HUES6 (cell line): Measurements from ENCODE around the gene SNX2.

Experiments used
- H3K27ac ChIP-seq: 2 replicates; pipeline ENCODE4 v1.7.0; 2013; ENCODE audit warnings: low read depth, mild to moderate bottlenecking, low read length, inconsistent platforms
- H3K27me3 ChIP-seq: 2 replicates; pipeline ENCODE4 v1.6.1; 2013; ENCODE audit warnings: low read length; ENCODE audit not compliant: control insufficient read depth, insufficient read depth
- H3K36me3 ChIP-seq: 2 replicates; pipeline ENCODE4 v1.6.1; 2013; ENCODE audit warnings: low read length; ENCODE audit not compliant: control insufficient read depth, insufficient read depth
- H3K4me1 ChIP-seq: 2 replicates; pipeline ENCODE4 v1.6.1; 2013; ENCODE audit warnings: low read length; ENCODE audit not compliant: control insufficient read depth, insufficient read depth
- H3K4me3 ChIP-seq: 2 replicates; pipeline ENCODE4 v1.5.1; 2013; ENCODE audit warnings: low read depth, low read length
- H3K9ac ChIP-seq: one replicate; pipeline ENCODE4 v1.6.1; 2013; ENCODE audit warnings: mild to moderate bottlenecking, low read length
- H3K9me3 ChIP-seq: 2 replicates; pipeline ENCODE4 v1.6.1; 2013; ENCODE audit warnings: low read depth, low read length; ENCODE audit not compliant: control insufficient read depth, insufficient read depth

SNX2 gene

DNA sequence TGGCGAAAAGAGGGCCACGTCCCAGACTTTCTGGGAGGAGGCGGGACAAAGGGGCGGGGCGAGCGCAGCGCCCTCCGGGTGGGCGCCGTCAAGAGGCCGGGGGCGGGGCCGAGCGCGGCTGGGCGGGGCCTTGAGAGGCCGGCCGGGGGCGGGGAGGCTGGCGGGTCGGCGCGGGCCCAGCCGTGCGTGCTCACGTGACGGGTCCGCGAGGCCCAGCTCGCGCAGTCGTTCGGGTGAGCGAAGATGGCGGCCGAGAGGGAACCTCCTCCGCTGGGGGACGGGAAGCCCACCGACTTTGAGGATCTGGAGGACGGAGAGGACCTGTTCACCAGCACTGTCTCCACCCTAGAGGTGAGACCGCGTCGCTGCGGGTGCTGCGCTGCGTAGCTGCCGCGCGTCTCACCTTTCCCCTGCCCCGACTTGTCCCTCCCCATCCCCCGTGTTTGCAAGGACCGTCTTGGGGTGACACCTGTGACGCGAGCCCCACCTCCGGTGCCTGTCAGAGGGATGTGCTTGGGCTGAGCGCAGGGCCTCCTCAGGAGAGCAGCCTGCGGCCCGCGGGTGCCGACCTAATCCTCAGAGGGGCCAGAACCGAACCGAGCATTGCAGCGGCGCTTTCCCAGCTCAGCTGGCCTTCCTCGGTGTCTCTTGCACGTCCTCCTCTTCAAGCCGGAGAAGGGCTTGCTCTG lies at the start of gene SNX2:
Gene SNX2 (plus strand): TSS at position 220 of the 689 bp plus-strand sequence. CDS start 24 bp downstream, at position 244.
- Histone ChIP-seq H3K4me1 (peaks cover 8% of the 10 kb centered on the region; the same call in 1 of the 2 replicates), H3K9me3 (no peaks in the 10 kb centered on the region), H3K36me3 (no peaks in the 10 kb centered on the region), H3K27me3 (no peaks in the 10 kb centered on the region; the same call in 1 of the 2 replicates), H3K4me3 (peak within 1 kb of the TSS; percentile 87), H3K9ac (peak within 1 kb of the TSS; percentile 79), H3K27ac (peak within 1 kb of the TSS; percentile 74)

DNA sequence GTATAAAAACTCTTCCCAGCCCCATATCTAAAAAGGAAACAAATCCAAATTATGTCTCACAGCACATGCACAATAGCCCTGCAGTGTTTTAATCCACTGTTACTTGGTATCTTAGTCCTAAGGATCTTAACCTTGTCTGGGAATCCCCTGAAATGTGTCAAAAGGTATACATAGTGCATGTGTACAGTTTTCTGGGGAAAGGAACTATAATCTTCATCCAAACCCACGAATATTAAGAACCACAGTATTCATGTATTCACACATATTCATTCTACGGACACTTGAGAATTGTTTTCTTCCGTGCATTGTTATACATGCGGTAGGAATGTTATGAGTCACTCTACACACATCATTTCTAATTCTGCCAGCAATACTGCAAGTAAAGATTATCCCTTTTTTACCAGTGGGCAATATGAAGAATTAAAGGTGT lies 47.8 kb upstream of the SNX2 start:
- H3K9me3 ChIP-seq: no peaks in the 10 kb centered on the region
- H3K4me1 ChIP-seq: peaks cover 4% of the 10 kb centered on the region; the same call in 1 of the 2 replicates
- H3K9ac ChIP-seq: no peak overlapping the region
- H3K27ac ChIP-seq: no peak overlapping the region
- no peaks in the 10 kb centered on the region for H3K27me3 ChIP-seq
- H3K4me3 ChIP-seq: no peak overlapping the region
- no peaks in the 10 kb centered on the region for H3K36me3 ChIP-seq

DNA sequence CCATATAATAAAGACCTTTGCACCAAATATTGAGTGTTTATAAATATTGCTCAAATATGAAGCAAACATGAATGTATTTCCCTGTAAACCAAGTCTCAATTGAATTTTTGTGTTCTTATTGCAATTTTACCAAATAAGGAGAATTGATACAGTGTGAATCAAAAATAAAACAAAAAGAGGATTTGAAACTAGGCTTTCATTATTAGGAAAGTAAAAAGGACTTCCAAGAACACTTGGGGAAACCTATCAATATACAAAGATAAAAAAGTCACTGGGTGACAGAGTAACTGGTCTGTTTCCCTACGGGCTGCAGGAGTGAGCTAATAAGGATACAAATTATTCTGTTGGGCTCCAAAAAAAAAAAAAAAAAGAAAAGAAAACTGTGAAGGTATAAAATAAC lies 44.8 kb upstream of the SNX2 start:
- no peak overlapping the region for H3K4me3 ChIP-seq
- H3K4me1 ChIP-seq: no peaks in the 10 kb centered on the region
- H3K9ac ChIP-seq: no peak overlapping the region
- no peaks in the 10 kb centered on the region for H3K27me3 ChIP-seq
- no peaks in the 10 kb centered on the region for H3K9me3 ChIP-seq
- H3K27ac ChIP-seq: no peak overlapping the region
- H3K36me3 ChIP-seq: no peaks in the 10 kb centered on the region

- Histone ChIP-seq H3K36me3 (no peaks in the 10 kb centered on the region), H3K4me3 (no peak overlapping the region), H3K9ac (no peak overlapping the region), H3K9me3 (peaks cover 3% of the 10 kb centered on the region; the same call in 1 of the 2 replicates), H3K27me3 (no peaks in the 10 kb centered on the region), H3K4me1 (no peaks in the 10 kb centered on the region), H3K27ac (no peak overlapping the region)
Measured at GRCh38 chr5:122730456-122730855, 44.4 kb upstream of the SNX2 start.

DNA sequence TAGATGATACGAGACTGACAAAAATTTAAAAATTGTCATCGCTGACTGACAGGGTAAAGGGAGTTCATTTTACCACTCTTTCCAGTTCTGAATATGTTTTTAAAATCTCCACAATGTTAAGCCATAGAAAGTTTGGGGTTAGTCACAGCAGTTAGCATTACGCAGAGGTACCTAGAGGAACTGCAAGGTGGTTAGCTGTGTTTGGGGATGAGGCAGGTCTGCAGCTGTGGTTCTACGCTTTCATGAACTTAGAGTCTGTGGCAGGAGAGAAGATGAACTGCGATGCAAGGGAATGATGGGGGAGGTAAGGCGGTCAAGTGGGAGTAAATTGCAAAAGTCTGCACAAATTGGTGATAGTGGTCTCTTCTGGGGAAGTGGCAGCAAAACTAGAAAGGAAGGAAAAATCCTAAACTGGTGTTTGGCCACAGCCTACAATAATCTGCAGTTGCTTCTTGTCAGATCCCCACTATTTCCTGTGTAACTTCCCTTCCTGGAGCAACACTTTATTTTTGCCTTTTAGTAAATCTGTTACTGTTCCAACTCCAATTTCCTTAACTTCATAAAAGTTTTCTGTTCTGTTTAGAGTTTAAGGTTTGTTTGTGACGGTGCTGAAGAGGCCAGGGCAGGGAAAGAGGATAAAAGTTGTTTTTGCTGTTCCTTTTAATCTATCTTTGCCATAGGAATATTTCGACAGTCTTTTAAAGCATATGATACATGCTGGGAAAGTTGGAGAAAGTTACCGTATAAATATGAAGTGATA lies 38.6 kb upstream of the SNX2 start:
- H3K9ac ChIP-seq: no peak overlapping the region
- H3K4me1 ChIP-seq: no peaks in the 10 kb centered on the region
- no peaks in the 10 kb centered on the region for H3K27me3 ChIP-seq

DNA sequence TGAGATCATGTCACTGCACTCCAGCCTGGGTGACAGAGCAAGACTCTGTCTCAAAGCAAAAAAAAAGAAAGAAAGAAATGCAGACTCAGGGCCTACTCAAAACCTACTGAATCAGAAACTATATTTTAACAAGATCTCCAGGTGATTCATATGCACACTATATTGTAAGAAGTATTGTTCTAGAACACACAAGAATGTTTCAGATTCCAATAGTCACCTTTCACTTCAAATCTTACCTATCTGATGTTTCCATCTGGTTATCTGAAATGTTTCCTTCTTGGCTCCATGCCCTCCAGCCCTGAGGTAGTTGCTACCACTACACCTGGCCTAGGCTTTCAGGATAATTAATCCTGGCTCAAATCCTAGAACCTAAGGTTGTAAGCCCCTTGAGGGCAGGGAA lies 36.8 kb upstream of the SNX2 start:
- H3K27ac ChIP-seq: no peak overlapping the region
- no peak overlapping the region for H3K4me3 ChIP-seq
- peaks cover 5% of the 10 kb centered on the region; the same call in 1 of the 2 replicates for H3K9me3 ChIP-seq
- no peak overlapping the region for H3K9ac ChIP-seq
- peaks cover 9% of the 10 kb centered on the region; the same call in 1 of the 2 replicates for H3K4me1 ChIP-seq
- no peaks in the 10 kb centered on the region for H3K27me3 ChIP-seq
- H3K36me3 ChIP-seq: no peaks in the 10 kb centered on the region

More for the DNA sequence above, 38.6 kb upstream of the SNX2 start:
- Histone ChIP-seq H3K36me3 (no peaks in the 10 kb centered on the region), H3K27ac (no peak overlapping the region), H3K4me3 (no peak overlapping the region), H3K9me3 (peaks cover 5% of the 10 kb centered on the region; the same call in 1 of the 2 replicates)

GRCh38 chr5:122741681-122742080 lies 33.2 kb upstream of the SNX2 start:
- Histone ChIP-seq H3K36me3 (no peaks in the 10 kb centered on the region), H3K9ac (no peak overlapping the region), H3K27me3 (no peaks in the 10 kb centered on the region), H3K4me1 (peaks cover 9% of the 10 kb centered on the region; the same call in 1 of the 2 replicates), H3K4me3 (no peak overlapping the region), H3K9me3 (no peaks in the 10 kb centered on the region), H3K27ac (no peak overlapping the region)

- H3K36me3 ChIP-seq: no peaks in the 10 kb centered on the region
- peaks cover 9% of the 10 kb centered on the region; the same call in 1 of the 2 replicates for H3K4me1 ChIP-seq
- H3K9me3 ChIP-seq: no peaks in the 10 kb centered on the region
- H3K27ac ChIP-seq: no peak overlapping the region
- H3K4me3 ChIP-seq: no peak overlapping the region
- no peak overlapping the region for H3K9ac ChIP-seq
- H3K27me3 ChIP-seq: no peaks in the 10 kb centered on the region
Measured at GRCh38 chr5:122743261-122743660, 31.6 kb upstream of the SNX2 start.

DNA sequence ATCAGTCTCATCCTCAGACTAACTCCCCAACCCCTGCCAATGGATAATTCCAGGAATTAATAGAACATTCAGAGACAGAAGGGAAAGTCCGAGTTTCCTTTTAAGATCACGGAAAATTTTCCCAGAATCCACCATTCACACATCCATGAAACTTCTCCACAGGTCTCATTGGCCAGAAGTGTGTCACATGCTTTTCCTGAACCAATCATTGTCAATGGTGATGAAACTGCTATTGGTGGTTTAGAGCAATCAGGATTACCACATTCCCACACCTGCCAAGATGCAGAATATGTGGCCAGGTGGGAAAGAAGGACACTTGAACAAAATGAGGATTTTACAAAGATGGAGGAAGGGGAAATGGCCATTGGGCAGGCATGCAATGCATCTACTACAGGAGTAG lies 29.3 kb upstream of the SNX2 start:
- H3K4me1 ChIP-seq: peaks cover 9% of the 10 kb centered on the region; the same call in 1 of the 2 replicates
- H3K9me3 ChIP-seq: no peaks in the 10 kb centered on the region
- no peaks in the 10 kb centered on the region for H3K27me3 ChIP-seq
- H3K9ac ChIP-seq: no peak overlapping the region
- no peaks in the 10 kb centered on the region for H3K36me3 ChIP-seq
- H3K27ac ChIP-seq: no peak overlapping the region
- H3K4me3 ChIP-seq: no peak overlapping the region

- H3K27ac ChIP-seq: no peak overlapping the region
- no peaks in the 10 kb centered on the region for H3K9me3 ChIP-seq
- H3K4me3 ChIP-seq: no peak overlapping the region
- no peaks in the 10 kb centered on the region for H3K36me3 ChIP-seq
- no peaks in the 10 kb centered on the region for H3K27me3 ChIP-seq
- H3K4me1 ChIP-seq: peaks cover 10% of the 10 kb centered on the region; the same call in 1 of the 2 replicates
- H3K9ac ChIP-seq: no peak overlapping the region
Measured at GRCh38 chr5:122749886-122750285, 25.0 kb upstream of the SNX2 start.

DNA sequence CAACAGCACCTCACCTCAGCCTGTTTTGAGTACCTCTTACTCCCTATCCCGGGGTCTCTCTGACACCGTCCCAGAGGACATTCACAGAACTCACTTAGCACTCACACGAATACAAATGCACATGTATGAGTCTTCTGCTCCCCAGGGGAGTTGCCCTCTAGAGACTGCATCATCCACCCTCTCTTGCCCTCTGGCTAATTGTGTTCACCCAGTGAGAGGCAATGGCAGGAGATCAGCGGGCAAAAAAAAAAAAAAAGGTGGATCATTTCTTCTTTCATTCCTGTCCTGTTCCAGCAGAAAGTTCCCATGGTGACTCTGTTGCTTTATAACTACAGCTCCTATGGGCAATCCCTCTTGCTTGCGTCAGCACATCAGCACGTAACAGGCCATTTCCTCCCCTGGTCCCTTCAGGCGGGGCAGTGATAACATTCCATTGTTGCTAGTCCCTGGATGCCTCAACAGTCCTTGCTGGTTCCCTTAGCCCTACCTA lies 23.5 kb upstream of the SNX2 start:
- H3K4me3 ChIP-seq: no peak overlapping the region

More for the DNA sequence above, 23.5 kb upstream of the SNX2 start:
- no peaks in the 10 kb centered on the region for H3K9me3 ChIP-seq
- peak overlapping the region; percentile 27 for H3K9ac ChIP-seq
- no peaks in the 10 kb centered on the region for H3K36me3 ChIP-seq
- no peak overlapping the region for H3K27ac ChIP-seq
- H3K4me1 ChIP-seq: peaks cover 17% of the 10 kb centered on the region
- no peaks in the 10 kb centered on the region for H3K27me3 ChIP-seq
